GM21360 (cell line): ENCODE data around the gene C20orf202.
"Not testable (repeated sequence)": the region's sequence is repeated elsewhere in the genome, so short reads cannot be mapped to it uniquely, and the experiment has no call there.

Experiments
- ATAC-seq: cut with Tn5 transposase; IDR thresholded peaks from one replicate; pipeline ENCODE4 v1.9.1; 2021; ENCODE audit warnings: mild to moderate bottlenecking, moderate library complexity; ENCODE audit not compliant: unreplicated experiment

The C20orf202 gene

DNA sequence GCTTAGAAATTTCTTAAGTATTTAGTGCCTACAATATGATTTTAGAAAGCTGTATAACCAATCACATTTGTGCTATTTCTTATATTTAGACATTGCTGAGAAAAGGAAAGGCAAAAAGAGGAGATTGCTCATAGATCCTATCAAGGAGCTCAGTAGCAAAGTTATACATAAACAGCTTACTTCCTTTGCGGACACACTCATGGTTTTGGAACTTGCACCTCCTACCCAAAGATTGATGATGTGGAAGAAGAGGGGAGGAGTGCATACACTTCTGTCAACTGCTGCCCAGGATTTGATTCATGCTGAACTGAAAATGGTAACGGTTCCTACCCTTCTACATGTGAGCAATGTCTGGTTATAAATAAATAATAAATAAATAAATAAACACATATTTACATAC, 39.3 kb downstream of the C20orf202 start:
- no peak for ATAC-seq

DNA sequence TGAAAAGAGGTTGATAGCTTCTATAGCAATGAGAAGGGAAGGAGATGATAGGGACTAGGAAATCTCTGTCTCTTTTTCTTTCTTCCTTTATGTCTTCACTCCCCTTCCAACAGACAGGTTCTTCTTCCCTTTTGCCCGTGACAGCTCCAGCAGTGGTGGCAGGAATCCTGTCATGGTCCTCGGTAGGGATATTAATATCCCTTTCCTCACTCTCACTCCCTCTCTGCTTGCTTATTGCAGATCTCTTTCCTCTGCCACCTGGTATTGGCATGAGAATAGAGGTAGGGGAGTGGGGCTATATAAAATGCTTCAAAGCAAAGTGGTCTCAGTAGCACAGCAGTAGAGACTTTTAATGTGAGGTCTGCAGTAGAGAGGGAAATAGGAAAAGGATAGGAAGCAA, 42.3 kb downstream of the C20orf202 start:
- no peak for ATAC-seq

DNA sequence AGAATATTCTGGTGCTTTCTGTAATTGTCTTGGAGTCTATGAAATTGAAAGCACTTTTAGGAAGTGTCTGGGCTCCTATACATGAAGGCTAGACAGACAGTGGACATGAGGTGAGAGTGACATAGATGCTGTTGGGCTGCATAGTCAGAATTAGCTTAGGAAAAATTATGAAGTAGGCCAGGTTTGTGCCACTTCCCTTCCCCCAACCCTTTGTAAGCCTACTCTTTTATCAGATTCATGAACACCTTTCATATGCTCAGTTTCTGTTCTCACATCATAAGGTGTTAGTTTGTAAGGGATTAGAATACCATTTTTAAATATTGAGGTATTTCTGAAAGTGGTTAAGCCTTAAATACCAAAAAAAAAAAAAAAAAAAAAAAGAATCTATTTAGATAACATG, 44.4 kb downstream of the C20orf202 start:
- ATAC-seq = no peak

DNA sequence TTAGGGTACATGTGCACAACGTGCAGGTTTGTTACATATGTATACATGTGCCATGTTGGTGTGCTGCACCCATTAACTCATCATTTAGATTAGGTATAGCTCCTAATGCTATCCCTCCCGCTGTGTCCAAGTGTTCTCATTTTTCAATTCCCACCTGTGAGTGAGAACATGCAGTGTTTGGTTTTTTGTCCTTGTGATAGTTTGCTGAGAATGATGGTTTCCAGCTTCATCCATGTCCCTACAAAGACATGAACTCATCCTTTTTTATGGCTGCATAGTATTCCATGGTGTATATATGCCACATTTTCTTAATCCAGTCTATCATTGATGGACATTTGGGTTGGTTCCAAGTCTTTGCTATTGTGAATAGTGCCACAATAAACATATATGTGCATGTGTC, 47.0 kb downstream of the C20orf202 start:
- not testable (repeated sequence) for ATAC-seq

DNA sequence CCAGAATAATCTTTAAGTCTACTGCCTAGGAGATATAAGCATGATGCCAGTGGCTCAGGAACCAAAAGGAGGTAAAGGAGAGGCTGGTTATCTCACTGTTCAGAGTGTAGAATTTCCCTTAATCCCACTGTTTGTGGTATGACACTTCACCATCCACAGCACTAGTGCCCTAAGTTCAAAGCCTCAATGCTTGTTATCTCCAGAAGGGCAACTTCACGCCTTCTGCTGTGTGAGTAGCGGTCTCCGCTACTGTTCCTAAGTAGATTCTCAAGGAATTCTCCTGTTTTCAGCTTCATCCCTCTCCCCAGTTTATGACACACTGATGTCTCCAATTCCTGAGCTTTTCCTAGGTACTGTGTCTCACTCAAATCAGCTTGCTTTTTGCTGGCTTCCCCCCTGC, 49.2 kb downstream of the C20orf202 start:
- no peak for ATAC-seq

DNA sequence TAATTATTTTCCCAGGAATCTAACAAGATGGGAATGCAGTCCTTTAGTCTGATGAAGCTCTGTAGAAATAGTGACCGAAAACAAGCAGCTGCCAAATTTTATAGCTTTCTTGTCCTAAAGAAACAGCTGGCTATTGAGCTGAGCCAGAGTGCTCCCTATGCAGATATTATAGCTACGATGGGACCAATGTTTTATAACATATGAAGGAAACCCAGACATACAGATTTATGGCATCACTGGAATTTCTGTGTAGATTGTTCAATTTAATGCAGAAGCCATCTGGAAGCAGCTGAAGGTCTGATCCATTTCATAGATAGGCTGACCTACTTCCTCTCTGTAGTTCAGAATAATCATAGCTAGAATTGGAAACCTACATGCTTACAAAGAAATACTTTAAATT, 51.0 kb downstream of the C20orf202 start:
- no peak for ATAC-seq

DNA sequence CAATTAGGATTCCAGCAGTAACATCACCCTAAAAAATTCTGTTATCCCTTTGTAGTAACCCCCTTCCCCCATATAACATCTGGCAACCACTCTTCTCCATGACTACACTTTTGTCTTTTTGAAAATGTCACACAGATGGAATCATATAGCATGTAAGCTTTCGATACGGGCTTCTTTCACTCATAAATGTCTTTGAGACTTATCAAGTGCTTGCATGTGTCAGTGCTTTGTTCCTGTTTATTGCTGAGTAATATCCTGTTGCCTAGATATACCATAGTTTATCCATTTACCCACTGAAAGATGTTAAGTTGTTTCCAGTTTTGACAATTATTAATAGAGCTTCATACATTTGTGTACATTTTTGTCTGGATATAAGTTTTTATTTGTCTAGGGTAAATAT, 52.4 kb downstream of the C20orf202 start:
- ATAC-seq = no peak
